ENCODE data around the gene HDAC4.
A peak's percentile ranks its signal among the peaks of the same experiment; 100 is the strongest.

Gene HDAC4

GRCh38 chr2:239343946-239344856 lies 56.6 kb downstream of the HDAC4 start:
- no peak for DNase-seq

GRCh38 chr2:239343460-239343859 lies 57.4 kb downstream of the HDAC4 start:
- DNase-seq = no peak

- no peak for DNase-seq
Measured at GRCh38 chr2:239341840-239342239, 59.0 kb downstream of the HDAC4 start.

GRCh38 chr2:239341146-239341732 lies 59.6 kb downstream of the HDAC4 start:
- no peak for DNase-seq

GRCh38 chr2:239339726-239340601 lies 60.9 kb downstream of the HDAC4 start:
- DNase-seq = no peak

- DNase-seq = no peak
Measured at GRCh38 chr2:239339241-239339640, 61.6 kb downstream of the HDAC4 start.

- DNase-seq = no peak
Measured at GRCh38 chr2:239337877-239338484, 62.8 kb downstream of the HDAC4 start.

GRCh38 chr2:239337122-239337876 lies 63.5 kb downstream of the HDAC4 start:
- DNase-seq = no peak

- DNase-seq = no peak
Measured at GRCh38 chr2:239331560-239331959, 69.3 kb downstream of the HDAC4 start.

- DNase-seq = no peak
Measured at GRCh38 chr2:239330836-239331235, 70.0 kb downstream of the HDAC4 start.

GRCh38 chr2:239329972-239330572 lies 70.7 kb downstream of the HDAC4 start:
- DNase-seq = peak; percentile 54

GRCh38 chr2:239329284-239329971 lies 71.4 kb downstream of the HDAC4 start:
- DNase-seq = no peak

- DNase-seq = peak; percentile 81
Measured at GRCh38 chr2:239328351-239329191, 72.2 kb downstream of the HDAC4 start.

GRCh38 chr2:239327536-239328350 lies 73.1 kb downstream of the HDAC4 start:
- no peak for DNase-seq

- no peak for DNase-seq
Measured at GRCh38 chr2:239326831-239327535, 73.8 kb downstream of the HDAC4 start.

GRCh38 chr2:239324456-239324855 lies 76.4 kb downstream of the HDAC4 start:
- DNase-seq = no peak

GRCh38 chr2:239323447-239323846 lies 77.4 kb downstream of the HDAC4 start:
- no peak for DNase-seq

- no peak for DNase-seq
Measured at GRCh38 chr2:239322416-239323086, 78.3 kb downstream of the HDAC4 start.
